SJSA1 (cell line): ENCODE results near the gene ST6GALNAC6. TPM values are rescaled to one million over a fixed set of nuclear protein-coding genes. Genes with fewer than 3 reads are reported as not detected.
"Not testable (repeated sequence)": the region's sequence is repeated elsewhere in the genome, so short reads cannot be mapped to it uniquely, and the experiment has no call there.

Source experiments
- DNase-seq, 2 experiments: peaks; one replicate each; pipeline ENCODE4 v3.0.0-alpha.2; 2015 to 2020; ENCODE audit warnings: low spot score in 2 of 2, low read depth in 1 of 2
- H3K27ac ChIP-seq: fragments of 250-450 bp; sonication (Bioruptor Pico); 2 replicates; pipeline ENCODE4 v1.5.1; 2020; ENCODE audit warnings: mild to moderate bottlenecking, moderate library complexity
- H3K27me3 ChIP-seq: fragments of 250-450 bp; sonication (Bioruptor Pico); replicated peaks from 2 replicates; pipeline ENCODE4 v1.5.1; 2020; ENCODE audit warnings: mild to moderate bottlenecking, moderate library complexity
- H3K36me3 ChIP-seq: fragments of 250-450 bp; sonication (Bioruptor Pico); 2 replicates; pipeline ENCODE4 v1.5.1; 2020; ENCODE audit warnings: mild to moderate bottlenecking
- H3K4me1 ChIP-seq: fragments of 250-450 bp; sonication (Bioruptor Pico); replicated peaks from 2 replicates; pipeline ENCODE4 v1.6.1; 2021; ENCODE audit warnings: mild to moderate bottlenecking
- H3K4me3 ChIP-seq: fragments of 250-450 bp; sonication (Bioruptor Pico); 2 replicates; pipeline ENCODE4 v1.5.1; 2020; ENCODE audit warnings: mild to moderate bottlenecking
- H3K9me3 ChIP-seq: fragments of 250-450 bp; sonication (Bioruptor Pico); replicated peaks from 2 replicates; pipeline ENCODE4 v1.5.1; 2020; ENCODE audit warnings: mild to moderate bottlenecking
- total RNA-seq: library from RNA; depleted of rRNA; stranded (reverse); fragments of >200 nt; shearing (Covaris generic); gene quantifications from 2 replicates; pipeline ENCODE4 v1.2.3, GENCODE V29; 2014

ST6GALNAC6 gene
- total RNA-seq, 1 experiment from 2014 or later: 42.9 TPM

DNA sequence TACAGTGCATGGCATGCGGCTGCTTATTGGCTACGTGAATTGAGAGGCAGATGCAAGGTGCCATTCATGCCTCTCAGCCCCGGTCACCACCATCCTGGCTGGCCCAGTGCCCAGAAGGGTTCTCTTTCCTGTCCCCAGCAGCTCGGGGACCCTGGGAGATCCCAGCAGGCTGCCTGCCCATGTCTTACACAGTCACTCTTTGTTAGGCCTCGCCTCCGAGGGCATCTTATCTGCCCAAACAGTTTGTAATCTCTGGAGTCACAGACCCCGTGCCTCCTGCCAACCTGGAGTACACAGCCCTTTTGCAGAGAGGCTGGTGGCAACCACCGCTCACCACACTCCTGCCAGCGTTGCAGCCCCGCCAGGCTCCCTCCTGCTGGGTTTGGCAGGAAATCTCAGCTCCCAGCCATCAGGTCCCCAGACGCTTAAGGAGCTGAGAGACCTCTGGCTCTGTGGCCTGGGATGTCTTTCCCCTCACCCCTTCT, 14.9 kb downstream of the ST6GALNAC6 start:
- no peaks in the 10 kb centered on the region for H3K9me3 ChIP-seq
- no peak overlapping the region for H3K27ac ChIP-seq
- no peak overlapping the region for H3K4me3 ChIP-seq
- peak in 1 of 2 experiments; percentile 43 for DNase-seq
- peaks cover 40% of the 10 kb centered on the region for H3K36me3 ChIP-seq
- no peaks in the 10 kb centered on the region for H3K27me3 ChIP-seq
- no peaks in the 10 kb centered on the region for H3K4me1 ChIP-seq

DNA sequence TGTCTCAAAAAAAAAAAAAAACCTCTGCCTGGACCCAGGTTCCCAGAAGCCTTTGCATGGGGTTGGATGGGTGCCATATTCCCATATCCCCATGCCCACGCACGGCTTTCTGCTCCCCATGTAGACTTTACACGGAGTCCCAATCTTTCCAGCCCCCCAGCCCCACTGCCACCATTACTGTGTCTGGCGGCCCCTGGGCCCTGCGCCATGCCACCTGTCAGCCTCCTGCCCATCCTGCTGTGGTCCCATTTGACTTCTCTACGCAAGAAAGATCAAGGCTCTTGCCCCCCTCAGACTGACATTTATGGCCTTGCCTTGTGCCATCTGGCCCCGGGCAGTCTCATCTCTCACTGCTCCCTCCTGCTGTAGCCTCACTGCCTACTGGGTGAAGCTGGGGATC, 15.4 kb downstream of the ST6GALNAC6 start:
- Histone ChIP-seq H3K36me3 (peaks cover 40% of the 10 kb centered on the region), H3K4me1 (no peaks in the 10 kb centered on the region), H3K4me3 (no peak overlapping the region), H3K27ac (no peak overlapping the region), H3K27me3 (no peaks in the 10 kb centered on the region), H3K9me3 (no peaks in the 10 kb centered on the region)
- no peak for DNase-seq

- H3K36me3 ChIP-seq: peaks cover 24% of the 10 kb centered on the region
- H3K9me3 ChIP-seq, H3K4me3 ChIP-seq, DNase-seq, H3K27me3 ChIP-seq, H3K27ac ChIP-seq: not testable (repeated sequence)
- peaks cover 14% of the 10 kb centered on the region for H3K4me1 ChIP-seq
Measured at GRCh38 chr9:127881715-127882114, 17.7 kb downstream of the ST6GALNAC6 start.

DNA sequence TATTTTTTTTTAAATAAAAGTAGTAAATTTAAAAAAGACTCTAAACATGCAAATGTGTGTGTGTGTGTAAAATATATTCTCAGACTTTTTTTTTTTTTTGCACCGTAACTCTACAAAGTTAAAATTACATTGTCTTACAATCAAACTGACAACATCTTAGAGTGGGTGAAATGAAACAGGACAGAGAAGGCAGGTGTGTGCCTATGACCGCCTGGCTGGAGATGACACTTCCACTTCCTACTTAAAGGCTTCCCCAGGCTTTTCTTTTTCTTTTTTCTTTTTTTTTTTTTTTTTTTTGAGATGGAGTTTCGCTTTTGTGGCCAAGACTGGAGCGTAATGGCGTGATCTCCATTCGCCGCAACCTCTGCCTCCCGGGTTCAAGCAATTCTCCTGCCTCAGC, 19.3 kb downstream of the ST6GALNAC6 start:
- H3K4me3 ChIP-seq: no peak overlapping the region
- no peak overlapping the region for H3K27ac ChIP-seq
- DNase-seq: no peak
- H3K27me3 ChIP-seq: no peaks in the 10 kb centered on the region
- H3K36me3 ChIP-seq: peaks cover 10% of the 10 kb centered on the region
- peaks cover 15% of the 10 kb centered on the region for H3K4me1 ChIP-seq
- H3K9me3 ChIP-seq: no peaks in the 10 kb centered on the region

DNA sequence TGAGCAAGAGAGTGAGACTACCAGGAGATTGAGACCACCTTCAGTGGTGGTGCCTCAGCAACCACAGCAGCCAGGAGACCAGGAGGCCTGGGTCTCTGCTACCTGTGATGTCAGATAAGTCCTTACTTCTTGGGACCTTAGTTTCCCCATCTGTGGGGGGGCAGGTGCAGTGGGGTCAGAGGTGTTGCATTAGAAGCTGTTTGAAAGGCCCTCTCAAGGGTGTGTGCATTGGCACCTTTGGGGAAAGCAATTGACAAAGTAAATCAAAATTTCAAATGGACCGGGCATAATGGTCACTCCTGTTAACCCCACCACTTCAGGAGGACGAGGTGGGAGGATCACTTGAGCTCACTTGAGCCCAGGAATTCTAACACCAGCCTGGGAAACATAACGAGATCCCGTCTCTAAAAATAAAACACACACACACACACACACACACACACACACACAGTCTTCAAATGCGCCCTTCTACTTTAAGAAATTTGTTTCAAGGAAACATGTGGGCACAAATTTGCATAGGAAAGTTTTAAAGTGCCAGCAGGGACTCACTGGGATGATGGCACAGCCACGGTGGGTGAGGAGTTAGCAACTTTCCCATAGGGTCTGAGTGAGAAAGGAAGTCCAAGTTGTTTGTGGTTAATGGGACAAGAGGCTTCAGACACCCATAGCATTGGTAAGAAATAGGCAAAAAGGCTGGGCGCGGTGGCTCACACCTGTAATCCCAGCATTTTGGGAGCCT, 20.6 kb downstream of the ST6GALNAC6 start:
- H3K4me1 ChIP-seq: peaks cover 15% of the 10 kb centered on the region
- no peaks in the 10 kb centered on the region for H3K9me3 ChIP-seq
- no peak overlapping the region for H3K4me3 ChIP-seq
- H3K27me3 ChIP-seq: no peaks in the 10 kb centered on the region
- 0 out of 2 replicates have a peak, but pooled peaks cover 3% of the 10 kb centered on the region for H3K36me3 ChIP-seq
- no peak for DNase-seq
- no peak overlapping the region for H3K27ac ChIP-seq

GRCh38 chr9:127878001-127878651, 21.3 kb downstream of the ST6GALNAC6 start:
- DNase-seq: peak in 1 of 2 experiments; percentile 31
- peak overlapping the region; percentile 39 for H3K4me3 ChIP-seq
- H3K36me3 ChIP-seq: 0 out of 2 replicates have a peak, but pooled peaks cover 3% of the 10 kb centered on the region
- no peaks in the 10 kb centered on the region for H3K27me3 ChIP-seq
- H3K27ac ChIP-seq: peak overlapping the region; percentile 17; the same call in 1 of the 2 replicates
- H3K9me3 ChIP-seq: no peaks in the 10 kb centered on the region
- peaks cover 15% of the 10 kb centered on the region for H3K4me1 ChIP-seq

DNA sequence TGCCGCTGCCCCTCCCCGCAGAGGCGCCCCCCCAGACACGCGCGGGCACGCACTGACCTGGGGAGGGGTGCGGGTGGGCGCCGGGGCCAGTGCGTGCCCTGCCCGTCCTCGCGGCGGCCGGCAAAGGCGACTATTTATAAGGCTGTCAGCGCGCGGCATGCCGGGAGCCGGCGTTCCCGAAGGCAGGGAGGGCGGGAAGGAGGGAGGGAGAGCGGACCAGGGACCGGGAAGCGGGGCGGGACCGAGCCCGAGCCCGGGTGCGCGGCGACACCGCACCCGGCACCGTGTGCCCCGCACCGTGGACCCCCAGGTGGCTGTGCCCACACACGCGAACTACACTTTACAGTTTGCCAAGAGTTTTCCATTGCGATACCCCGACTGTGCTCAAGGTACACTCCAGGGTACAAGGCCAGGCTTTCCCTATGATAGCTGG, 21.8 kb downstream of the ST6GALNAC6 start, which contains the start of gene AK1:
Gene AK1 (minus strand): TSS at position 110 of the 433 bp plus-strand sequence. CDS start 3,058 bp downstream, outside the sequence.
- Histone ChIP-seq H3K27me3 (no peaks in the 10 kb centered on the region), H3K36me3 (0 out of 2 replicates have a peak, but pooled peaks cover 3% of the 10 kb centered on the region), H3K9me3 (no peaks in the 10 kb centered on the region), H3K4me1 (peaks cover 15% of the 10 kb centered on the region), H3K27ac (peak within 1 kb of the TSS; percentile 26), H3K4me3 (peak within 1 kb of the TSS; percentile 39)
- peak; percentile 26 to 75 for DNase-seq

DNA sequence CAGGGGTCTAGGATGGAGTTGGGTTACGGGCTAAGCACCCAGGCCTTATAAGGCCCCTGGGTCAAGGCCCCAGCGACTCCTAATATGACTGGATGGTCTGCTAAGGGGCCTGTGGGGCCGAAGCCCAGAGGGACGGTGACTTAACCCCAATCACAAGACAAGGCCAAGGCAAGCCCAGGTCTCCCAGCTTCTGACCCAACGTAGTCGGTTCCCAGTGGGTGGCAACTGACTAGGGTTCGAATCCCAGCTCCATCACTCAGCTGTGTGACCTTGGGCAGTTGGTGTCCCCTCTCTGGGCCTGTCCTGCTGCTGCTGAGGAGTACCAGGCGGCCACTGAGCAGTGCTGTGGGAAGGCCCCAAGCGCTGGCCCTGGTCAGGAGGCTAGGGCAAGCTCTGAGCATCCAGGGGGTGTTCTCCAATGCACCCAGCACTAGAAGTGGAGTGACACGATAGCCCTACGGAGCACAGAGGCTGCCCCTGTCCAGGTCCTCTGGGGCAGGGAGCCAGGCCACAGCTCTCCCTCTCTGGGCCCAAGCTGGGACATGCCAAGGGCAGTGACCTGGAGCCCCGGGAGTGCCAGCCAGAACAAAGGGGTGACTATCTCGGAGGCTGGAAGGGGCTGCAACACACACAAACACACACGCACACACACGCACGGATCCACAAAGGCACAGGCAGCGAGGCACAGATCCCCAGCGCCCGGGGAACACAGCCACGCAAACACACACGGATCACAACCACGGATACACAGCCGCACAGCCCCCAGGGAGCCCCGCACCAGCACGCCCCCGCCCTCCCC, 22.4 kb downstream of the ST6GALNAC6 start:
- peak overlapping the region; percentile 39 for H3K4me3 ChIP-seq
- H3K27me3 ChIP-seq: no peaks in the 10 kb centered on the region
- peak overlapping the region; percentile 26; the same call in 1 of the 2 replicates for H3K27ac ChIP-seq
- peaks cover 3% of the 10 kb centered on the region; the same call in 1 of the 2 replicates for H3K36me3 ChIP-seq
- DNase-seq: peak in 1 of 2 experiments; percentile 39
- no peaks in the 10 kb centered on the region for H3K9me3 ChIP-seq
- H3K4me1 ChIP-seq: peaks cover 15% of the 10 kb centered on the region

DNA sequence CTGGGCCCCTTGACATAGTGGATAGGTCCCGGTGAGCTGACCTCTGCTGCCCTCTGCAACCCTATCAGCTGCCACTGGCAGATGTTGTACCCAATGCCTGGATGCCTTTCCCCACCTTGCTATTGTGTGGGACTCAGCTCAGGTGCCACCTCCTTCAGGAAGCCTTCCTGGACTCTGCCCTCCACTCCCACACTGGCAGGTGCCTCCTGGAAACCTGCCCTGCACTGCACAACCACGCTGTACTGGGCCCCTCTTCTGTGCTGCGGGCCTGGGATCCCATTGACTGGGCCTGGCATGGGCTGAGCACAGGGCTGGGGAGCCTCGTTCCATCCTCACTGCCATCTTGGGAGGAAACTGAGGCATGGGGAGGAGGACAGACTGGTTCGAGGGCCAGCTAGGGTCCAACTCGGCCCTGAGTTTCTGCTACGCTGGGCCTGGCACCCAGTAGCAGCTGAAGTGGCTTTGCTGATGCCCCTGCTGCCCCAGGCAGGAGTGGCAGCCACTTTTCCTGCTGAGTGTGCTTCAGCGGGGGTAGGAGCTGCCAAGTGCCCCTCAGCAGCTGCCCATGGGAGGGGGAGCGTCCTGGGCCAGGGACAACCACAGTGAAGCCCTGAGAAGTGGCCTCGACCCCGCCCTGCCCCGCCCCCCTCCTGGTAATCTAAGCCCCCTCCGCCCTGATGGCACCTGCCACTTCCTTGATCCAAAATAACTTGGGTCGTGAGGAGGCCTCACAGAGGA, 23.2 kb downstream of the ST6GALNAC6 start:
- Histone ChIP-seq H3K4me3 (no peak overlapping the region), H3K27ac (no peak overlapping the region), H3K4me1 (peaks cover 15% of the 10 kb centered on the region), H3K27me3 (no peaks in the 10 kb centered on the region), H3K9me3 (no peaks in the 10 kb centered on the region), H3K36me3 (peaks cover 8% of the 10 kb centered on the region; the same call in 1 of the 2 replicates)
- DNase-seq: peak in 1 of 2 experiments; percentile 37

GRCh38 chr9:127875306-127875966, 24.0 kb downstream of the ST6GALNAC6 start:
- no peak for DNase-seq
- H3K27ac ChIP-seq: no peak overlapping the region
- H3K4me1 ChIP-seq: peaks cover 15% of the 10 kb centered on the region
- no peaks in the 10 kb centered on the region for H3K9me3 ChIP-seq
- H3K27me3 ChIP-seq: no peaks in the 10 kb centered on the region
- H3K4me3 ChIP-seq: no peak overlapping the region
- H3K36me3 ChIP-seq: peaks cover 11% of the 10 kb centered on the region; the same call in 1 of the 2 replicates

- no peak overlapping the region for H3K4me3 ChIP-seq
Measured at GRCh38 chr9:127874301-127875221, 24.8 kb downstream of the ST6GALNAC6 start.

More at GRCh38 chr9:127874301-127875221, 24.8 kb downstream of the ST6GALNAC6 start:
- no peaks in the 10 kb centered on the region for H3K9me3 ChIP-seq
- DNase-seq: no peak
- no peaks in the 10 kb centered on the region for H3K27me3 ChIP-seq
- H3K4me1 ChIP-seq: peaks cover 15% of the 10 kb centered on the region
- no peak overlapping the region for H3K27ac ChIP-seq
- H3K36me3 ChIP-seq: peaks cover 12% of the 10 kb centered on the region; the same call in 1 of the 2 replicates
